NCI-H1694 treated with DMSO at 0.1 percent for 48 hours (cell line): ENCODE data around the gene RPS6KA6.
"Not testable (repeated sequence)": the region's sequence is repeated elsewhere in the genome, so short reads cannot be mapped to it uniquely, and the experiment has no call there.

ENCODE experiments used
- DNase-seq: peaks from one replicate; lab custom pipeline; 2025; lab: John Stamatoyannopoulos, UW

The RPS6KA6 gene

GRCh38 chrX:84162401-84162800, 25.6 kb downstream of the RPS6KA6 start:
- DNase-seq: no peak

GRCh38 chrX:84161641-84162040, 26.4 kb downstream of the RPS6KA6 start:
- DNase-seq: no peak

- no peak for DNase-seq
These were observed 27.3 kb downstream of the RPS6KA6 start for GRCh38 chrX:84160736-84161135.

- no peak for DNase-seq
These were observed 31.2 kb downstream of the RPS6KA6 start for GRCh38 chrX:84156821-84157220.

GRCh38 chrX:84155938-84156337, 32.1 kb downstream of the RPS6KA6 start:
- DNase-seq: no peak

DNA sequence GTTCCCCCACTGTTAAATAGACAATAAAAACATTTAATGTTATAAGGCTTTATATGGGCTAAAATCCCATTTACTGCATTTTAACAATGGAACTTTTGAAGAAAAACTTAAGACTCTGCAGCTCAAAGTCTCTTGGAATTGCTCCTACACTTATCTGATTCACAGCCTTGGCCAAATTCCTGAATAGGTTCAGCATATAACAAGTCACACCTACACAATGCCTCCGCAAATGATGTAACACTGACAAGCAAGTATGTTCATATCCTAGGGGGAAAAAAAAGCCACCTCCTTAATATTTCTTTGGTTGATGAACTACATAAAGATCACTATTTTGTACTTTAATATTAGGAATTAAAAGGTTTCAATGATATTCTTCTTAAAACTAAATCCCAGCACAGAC, 34.5 kb downstream of the RPS6KA6 start:
- DNase-seq: no peak

GRCh38 chrX:84144991-84145390, 43.0 kb downstream of the RPS6KA6 start:
- no peak for DNase-seq

GRCh38 chrX:84144281-84144680, 43.7 kb downstream of the RPS6KA6 start:
- DNase-seq: no peak

DNA sequence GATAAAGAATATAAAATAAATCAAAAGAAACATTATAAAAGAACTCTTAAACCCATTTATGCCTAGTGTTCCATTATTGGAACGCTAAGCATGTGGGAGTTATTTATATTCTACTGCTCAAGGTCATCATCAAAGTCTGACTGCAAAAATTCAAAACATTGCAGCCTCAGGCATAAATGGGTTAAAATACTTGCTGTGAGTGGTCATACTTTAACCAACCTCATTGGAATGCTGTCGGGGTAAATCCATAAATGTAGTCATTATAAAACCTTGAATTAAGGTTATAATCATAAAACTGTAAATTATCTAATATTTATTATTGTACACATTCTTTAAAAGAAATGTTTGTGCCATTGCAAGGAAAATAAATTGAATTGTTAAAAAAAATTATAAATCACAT, 55.0 kb downstream of the RPS6KA6 start:
- DNase-seq: no peak

DNA sequence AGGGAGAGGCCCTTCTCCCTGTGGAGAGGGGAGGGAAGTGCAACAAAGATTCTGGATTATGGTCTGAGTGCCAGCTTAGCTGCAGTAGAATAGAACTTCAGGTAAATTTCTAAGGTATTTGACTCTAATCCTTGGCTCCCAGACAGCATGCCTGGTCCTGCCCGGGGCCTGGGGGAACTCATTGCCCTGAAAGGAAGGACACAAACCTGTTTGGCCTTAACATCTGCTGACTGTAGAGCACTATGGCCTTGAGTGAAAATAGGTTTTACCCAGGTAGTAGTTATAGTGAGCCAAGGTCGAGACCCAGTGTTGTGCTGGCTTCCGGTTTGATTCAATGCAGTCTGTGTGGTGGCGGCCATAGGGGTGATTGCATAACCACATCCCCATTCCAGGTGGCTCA, 64.4 kb downstream of the RPS6KA6 start:
- no peak for DNase-seq

GRCh38 chrX:84118769-84119168, 69.2 kb downstream of the RPS6KA6 start:
- no peak for DNase-seq

GRCh38 chrX:84118315-84118714, 69.7 kb downstream of the RPS6KA6 start:
- DNase-seq: no peak

DNA sequence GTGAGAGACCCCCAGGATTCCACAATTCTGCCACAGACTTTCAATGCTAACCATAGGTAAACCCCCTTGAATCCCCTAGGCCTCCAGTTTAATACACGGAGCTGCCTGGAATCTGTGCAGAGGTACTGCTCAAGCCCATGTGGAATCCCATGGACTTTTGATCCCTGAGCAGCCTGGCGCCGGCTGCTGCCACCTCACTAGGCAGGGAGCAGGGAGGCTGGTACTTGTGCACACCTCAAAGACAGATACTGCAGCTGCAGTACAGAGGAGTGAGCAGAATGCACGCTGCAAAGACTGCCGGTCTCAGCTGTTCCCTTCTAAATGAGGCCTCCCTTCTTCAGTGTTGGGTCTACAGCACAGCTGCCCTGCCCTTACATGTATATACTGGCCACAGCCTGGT, 79.4 kb downstream of the RPS6KA6 start:
- DNase-seq: no peak

- no peak for DNase-seq
These were observed 88.9 kb downstream of the RPS6KA6 start for GRCh38 chrX:84099120-84099519.

DNA sequence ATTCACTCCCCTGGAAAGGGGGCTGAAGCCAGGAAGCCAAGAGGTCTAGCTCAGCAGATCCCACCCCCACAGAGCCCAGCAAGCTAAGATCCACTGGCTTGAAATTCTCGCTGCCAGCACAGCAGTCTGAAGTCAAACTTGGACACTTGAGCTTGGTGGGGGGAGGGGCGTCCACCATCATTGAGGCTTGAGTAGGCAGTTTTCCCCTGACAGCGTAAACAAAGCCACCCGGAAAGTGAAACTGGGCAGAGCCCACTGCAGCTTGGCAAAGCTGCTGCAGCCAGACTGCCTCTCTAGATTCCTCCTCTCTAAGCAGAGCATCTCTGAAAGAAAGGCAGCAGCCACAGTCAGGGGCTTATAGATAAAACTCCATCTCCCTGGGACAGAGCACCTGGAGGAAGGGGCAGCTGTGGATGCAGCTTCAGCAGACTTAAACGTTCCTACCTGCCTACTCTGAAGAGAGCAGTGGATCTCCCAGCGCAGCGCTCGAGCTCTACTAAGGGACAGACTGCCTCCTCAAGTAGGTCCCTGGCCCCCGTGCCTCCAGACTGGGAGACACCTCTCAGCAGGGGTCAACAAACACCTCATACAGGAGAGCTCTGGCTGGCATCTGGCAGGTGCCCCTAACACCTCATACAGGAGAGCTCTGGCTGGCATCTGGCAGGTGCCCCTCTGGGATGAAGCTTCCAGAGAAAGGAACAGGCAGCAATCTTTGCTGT, 108.4 kb downstream of the RPS6KA6 start:
- DNase-seq: not testable (repeated sequence)

DNA sequence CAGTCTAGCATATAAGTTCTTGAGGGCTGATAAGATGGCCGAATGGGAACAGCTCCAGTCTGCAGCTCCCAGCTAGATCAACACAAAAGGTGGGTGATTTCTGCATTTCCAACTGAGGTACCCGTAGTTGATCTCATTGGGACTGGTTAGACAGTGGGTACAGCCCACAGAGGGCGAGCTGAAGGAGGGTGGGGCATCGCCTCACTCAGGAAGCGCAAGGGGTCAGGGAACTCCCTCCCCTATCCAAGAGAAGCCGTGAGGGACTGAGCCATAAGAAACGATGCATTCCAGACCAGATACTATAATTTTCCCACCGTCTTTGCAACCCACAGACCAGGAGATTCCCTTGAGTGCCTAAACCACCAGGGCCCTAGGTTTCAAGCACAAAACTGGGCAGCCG, 109.0 kb downstream of the RPS6KA6 start:
- DNase-seq: no peak

GRCh38 chrX:84064814-84065213, 123.2 kb downstream of the RPS6KA6 start:
- DNase-seq: no peak

DNA sequence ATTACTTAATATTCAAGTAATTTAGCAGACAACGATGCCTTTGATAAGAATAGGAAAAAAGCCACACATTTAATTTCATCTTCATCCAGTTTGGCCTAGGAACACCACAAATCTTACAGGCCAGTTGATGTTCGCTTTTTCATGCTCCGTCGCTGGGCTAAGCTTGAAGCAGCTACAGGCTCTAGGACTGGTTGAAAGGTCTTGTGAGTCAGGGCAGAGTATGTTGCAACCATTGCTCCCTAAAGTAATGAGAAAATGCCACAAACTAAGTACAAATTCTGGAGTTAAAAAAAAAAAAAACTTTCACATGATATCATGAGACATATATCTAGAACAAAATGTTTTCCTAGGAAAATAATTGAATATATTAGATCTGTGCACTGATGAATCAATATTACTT, 123.8 kb downstream of the RPS6KA6 start:
- DNase-seq: no peak

DNA sequence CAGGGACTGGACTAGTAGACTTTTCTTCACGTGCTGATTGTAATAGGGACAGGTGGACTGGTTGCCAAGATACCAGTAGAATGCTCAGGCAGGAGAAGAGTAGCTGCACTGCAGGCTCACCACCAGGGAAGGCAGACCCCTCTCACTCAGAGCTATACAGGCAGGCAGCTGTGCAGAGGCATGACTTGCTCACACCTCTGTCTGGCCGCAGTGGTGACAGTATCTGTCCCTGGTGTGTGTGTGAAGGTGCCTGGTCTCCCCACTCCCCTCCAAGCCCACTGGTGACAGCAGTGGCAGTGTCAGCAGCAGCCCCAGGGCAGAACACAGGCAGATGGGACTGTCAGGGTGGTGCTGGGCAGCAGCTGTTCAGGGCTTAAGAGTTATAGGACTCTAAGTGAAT, 140.7 kb downstream of the RPS6KA6 start:
- DNase-seq: no peak

DNA sequence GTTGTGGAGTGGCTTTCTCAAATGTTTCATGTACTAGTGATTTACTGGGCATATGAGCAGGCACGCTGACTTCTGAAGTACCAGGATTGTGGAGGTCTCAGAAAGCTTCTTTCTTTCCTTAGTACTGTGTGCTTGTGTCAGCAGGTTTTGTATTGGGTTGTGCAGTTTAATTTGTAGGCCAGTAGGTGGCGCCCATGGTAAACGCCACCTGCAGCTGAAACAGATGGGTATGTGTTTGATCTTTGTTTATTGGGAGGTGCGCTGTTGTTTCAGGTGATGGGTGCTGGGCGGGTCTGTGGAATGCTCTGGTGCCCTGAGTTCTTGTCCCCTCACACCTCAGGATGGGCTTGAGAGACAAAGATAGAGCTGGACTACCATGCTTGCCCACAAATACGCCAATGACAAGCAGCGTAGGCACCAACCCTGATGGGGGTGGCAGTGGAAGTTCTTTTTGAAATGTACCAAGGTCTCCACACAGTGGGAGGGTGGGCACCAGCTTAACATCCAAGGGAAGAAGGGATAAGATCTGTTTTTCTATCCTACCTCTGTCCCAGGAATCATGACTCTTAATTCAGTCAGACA, 141.5 kb downstream of the RPS6KA6 start:
- DNase-seq: peak; percentile 41

DNA sequence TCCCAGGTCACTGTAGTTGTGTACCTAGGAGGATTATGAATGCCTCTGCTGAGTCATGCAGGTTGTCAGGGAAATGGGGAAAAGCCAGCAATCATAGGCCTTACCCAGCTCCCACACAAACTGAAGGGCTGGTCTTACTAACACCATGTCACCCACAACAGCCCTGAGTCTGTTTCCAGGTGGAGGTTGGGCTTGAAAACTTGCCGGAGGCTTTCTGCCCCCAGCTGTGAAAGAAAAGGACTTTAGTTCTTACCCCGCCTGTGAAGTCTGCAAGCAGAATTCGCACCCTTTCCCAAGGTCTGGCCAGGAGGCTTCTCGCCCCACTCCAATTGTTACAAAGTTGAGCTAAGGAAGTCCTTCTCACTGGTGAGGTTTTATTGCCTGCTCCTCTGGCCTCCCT, 143.9 kb downstream of the RPS6KA6 start:
- DNase-seq: no peak
